ENCODE data around the gene GYG1. TPM values are rescaled to one million over a fixed set of nuclear protein-coding genes. Genes with fewer than 3 reads are reported as not detected.

GYG1 gene
- total and polyA plus RNA-seq, 8 donors, result 21.5 to 37.8 (median 22.6) TPM

DNA sequence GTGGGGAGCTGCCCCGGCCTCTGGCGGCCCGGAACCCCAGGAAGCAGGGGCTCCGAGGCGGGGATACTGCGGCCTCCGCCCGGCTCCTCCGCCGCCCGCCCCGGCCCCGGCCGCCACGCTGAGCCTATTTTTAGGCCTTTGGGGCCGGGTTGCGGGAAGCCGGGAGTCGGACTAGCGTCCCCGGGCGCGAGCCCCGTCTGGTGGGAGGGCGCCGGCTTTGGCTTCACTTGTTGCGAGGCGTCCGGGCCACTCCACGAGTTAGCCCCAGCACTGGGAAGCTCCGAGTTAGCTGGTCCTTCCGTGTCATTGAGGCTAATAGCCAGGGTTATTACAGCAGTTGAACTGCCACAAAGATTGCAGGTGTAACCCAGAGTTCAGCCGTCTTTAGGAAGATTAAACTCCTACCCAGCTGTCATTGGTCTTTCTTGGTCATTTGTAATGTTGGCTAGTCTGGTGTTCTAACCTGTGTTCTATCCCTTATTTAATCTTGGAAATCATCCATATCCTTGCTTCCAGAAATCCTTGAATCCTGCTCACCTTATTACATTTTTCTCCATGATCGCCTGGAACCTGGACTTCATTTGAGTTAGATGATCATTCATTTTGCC lies 791 bp downstream of the GYG1 start:
- intact Hi-C loops (cut with DNase I), result no loop called here
- 1 to 2% methylated on average over 27 to 34 of the region's 34 CpGs for WGBS, 2 donors

GRCh38 chr3:148992635-148993255 lies 1.4 kb downstream of the GYG1 start:
- intact Hi-C loops (cut with DNase I), result no loop called here
- Histone ChIP-seq H3K9me3 (no peaks in the 10 kb centered on the region), H3K27me3 (no peaks in the 10 kb centered on the region), H3K4me1 (peaks cover 0 to 4% (median 0%) of the 10 kb centered on the region in 3 donors), H3K36me3 (peaks cover 0 to 7% (median 0%) of the 10 kb centered on the region in 3 donors), H3K27ac (no peak overlapping the region), H3K4me3 (peak overlapping the region in 2 of 4 donors; percentile 94 to 95)
- ATAC-seq (no peak), DNase-seq (no peak), FAIRE-seq (no peak)
- TF ChIP-seq, protein P1, sequence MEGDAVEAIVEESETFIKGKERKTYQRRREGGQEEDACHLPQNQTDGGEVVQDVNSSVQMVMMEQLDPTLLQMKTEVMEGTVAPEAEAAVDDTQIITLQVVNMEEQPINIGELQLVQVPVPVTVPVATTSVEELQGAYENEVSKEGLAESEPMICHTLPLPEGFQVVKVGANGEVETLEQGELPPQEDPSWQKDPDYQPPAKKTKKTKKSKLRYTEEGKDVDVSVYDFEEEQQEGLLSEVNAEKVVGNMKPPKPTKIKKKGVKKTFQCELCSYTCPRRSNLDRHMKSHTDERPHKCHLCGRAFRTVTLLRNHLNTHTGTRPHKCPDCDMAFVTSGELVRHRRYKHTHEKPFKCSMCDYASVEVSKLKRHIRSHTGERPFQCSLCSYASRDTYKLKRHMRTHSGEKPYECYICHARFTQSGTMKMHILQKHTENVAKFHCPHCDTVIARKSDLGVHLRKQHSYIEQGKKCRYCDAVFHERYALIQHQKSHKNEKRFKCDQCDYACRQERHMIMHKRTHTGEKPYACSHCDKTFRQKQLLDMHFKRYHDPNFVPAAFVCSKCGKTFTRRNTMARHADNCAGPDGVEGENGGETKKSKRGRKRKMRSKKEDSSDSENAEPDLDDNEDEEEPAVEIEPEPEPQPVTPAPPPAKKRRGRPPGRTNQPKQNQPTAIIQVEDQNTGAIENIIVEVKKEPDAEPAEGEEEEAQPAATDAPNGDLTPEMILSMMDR (IDR thresholded peaks at IDR 0.05), result no peak
- 80 to 84% methylated on average over 10 of the region's 10 CpGs for WGBS, 2 donors

More for the DNA sequence above, 791 bp downstream of the GYG1 start:
- FAIRE-seq, result no peak
- TF ChIP-seq, protein P1 (IDR thresholded peaks at IDR 0.05), result no peak
- Histone ChIP-seq H3K9me3 (no peaks in the 10 kb centered on the region), H3K27ac (peak overlapping the region; percentile 89 to 94 (median 94)), H3K27me3 (no peaks in the 10 kb centered on the region), H3K4me1 (peaks cover 0 to 4% (median 0%) of the 10 kb centered on the region in 3 donors), H3K4me3 (peak overlapping the region; percentile 87 to 95 (median 92)), H3K36me3 (peaks cover 0 to 7% (median 0%) of the 10 kb centered on the region in 3 donors)
- peak; percentile 29 to 80 (median 52) for DNase-seq
- ATAC-seq, result peak; percentile 49 to 65 (median 56)

- no peak for ATAC-seq
- 96 to 98% methylated on average over 1 of the region's 1 CpG for WGBS, 2 donors
- H3K9me3 ChIP-seq, result no peaks in the 10 kb centered on the region
- H3K4me1 ChIP-seq, result peaks cover 0 to under 1% (median 0%) of the 10 kb centered on the region in 3 donors
- H3K27ac ChIP-seq, result no peak overlapping the region
- intact Hi-C loops (cut with DNase I), result no loop called here
- TF ChIP-seq, protein P1 (IDR thresholded peaks at IDR 0.05), result no peak
- H3K36me3 ChIP-seq, result peaks cover 0 to 7% (median 0%) of the 10 kb centered on the region in 3 donors
- no peak for DNase-seq
- H3K27me3 ChIP-seq, result no peaks in the 10 kb centered on the region
- FAIRE-seq, result no peak
- H3K4me3 ChIP-seq, result no peak overlapping the region
These were observed 6.3 kb downstream of the GYG1 start for GRCh38 chr3:148997623-148998022.

DNA sequence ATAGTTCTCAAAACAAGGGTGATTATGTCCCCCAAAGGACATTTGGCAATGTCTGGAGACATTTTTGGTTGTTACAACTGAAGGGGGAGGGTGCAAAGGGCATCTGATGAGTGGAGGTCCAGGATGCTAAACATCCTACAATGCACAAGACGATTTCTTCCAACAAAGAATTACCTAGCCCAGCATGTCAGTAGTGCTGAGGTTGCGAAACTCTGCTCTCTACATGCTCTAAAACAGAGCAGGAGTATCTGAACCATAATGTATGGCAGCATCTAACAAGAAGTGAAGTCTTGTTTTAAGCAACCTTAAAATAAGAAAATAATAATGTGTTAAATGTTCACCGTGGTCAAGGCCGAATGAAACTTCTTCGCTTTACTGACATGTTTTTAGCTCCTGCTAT lies 7.0 kb downstream of the GYG1 start:
- H3K27me3 ChIP-seq, result no peaks in the 10 kb centered on the region
- WGBS, 2 donors, result 90 to 93% methylated on average over 5 of the region's 5 CpGs
- ATAC-seq, result no peak
- TF ChIP-seq, protein P1 (IDR thresholded peaks at IDR 0.05), result no peak
- FAIRE-seq, result no peak
- peaks cover 0 to 7% (median 0%) of the 10 kb centered on the region in 3 donors for H3K36me3 ChIP-seq
- H3K4me3 ChIP-seq, result no peak overlapping the region
- H3K27ac ChIP-seq, result no peak overlapping the region
- DNase-seq, result no peak
- H3K9me3 ChIP-seq, result no peaks in the 10 kb centered on the region
- H3K4me1 ChIP-seq, result no peaks in the 10 kb centered on the region
- intact Hi-C loops (cut with DNase I), result no loop called here
